GM19025 (cell line): ENCODE data around the gene TSPOAP1.
A peak's percentile ranks its signal among the peaks of the same experiment; 100 is the strongest.
"Not testable (repeated sequence)": the region's sequence is repeated elsewhere in the genome, so short reads cannot be mapped to it uniquely, and the experiment has no call there.

Experiments
- ATAC-seq: cut with Tn5 transposase; IDR thresholded peaks from one replicate; pipeline ENCODE4 v1.9.1; 2021; ENCODE audit warnings: mild to moderate bottlenecking, low read depth, moderate library complexity; ENCODE audit not compliant: unreplicated experiment

The TSPOAP1 gene

DNA sequence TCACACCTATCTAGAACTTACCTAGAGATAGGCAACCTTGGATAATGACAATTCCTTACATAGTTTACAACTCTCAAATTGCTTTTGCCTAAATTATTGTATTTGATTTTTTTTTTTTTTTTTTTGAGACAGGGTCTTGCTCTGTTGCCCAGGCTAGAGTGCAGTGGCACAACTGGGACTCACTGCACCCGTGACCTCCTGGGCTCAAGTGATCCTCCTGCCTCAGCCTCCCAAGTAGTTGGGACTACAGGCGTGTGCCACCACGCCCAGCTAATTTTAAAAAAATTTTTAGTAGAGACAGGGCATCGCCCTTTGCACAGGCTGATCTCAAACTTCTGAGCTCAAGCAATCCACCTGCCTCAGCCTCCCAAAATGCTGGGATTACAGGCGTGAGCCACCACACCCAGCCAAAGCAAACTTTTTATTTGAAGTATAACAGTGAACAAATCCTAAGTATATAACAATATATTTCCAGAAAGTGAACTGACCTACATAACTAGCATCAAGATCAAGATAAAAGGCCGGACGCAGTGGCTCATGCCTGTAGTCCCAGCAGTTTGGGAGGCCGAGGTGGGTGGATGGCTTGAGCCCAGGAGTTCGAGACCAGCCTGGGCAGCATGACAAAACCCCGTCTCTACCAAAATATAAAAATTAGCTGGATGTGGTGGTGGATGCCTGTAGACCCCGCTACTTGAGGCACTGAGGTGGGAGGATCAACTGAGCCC lies 12.7 kb upstream of the TSPOAP1 start:
- not testable (repeated sequence) for ATAC-seq

DNA sequence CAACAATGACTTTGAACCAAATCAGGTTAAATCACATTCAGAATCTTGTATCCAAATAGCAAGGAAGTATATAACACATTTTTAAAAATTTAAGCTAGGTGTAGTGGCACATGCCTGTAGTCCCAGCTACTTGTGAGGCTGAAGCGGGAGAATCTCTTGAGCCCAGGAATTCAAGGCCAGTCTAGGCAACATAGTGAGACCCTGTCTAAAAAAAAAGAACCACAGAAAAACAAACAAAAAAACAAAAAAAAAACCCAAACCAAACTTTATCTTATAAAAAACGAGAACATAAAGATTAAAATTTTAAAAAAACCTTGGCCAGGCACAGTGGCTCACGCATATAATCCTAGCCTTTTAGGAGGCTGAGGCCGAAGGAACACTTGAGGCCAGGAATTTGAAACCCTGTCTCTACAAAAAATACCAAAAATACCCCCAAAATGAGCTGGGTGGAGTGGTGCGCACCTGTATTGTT lies 11.8 kb upstream of the TSPOAP1 start:
- no peak for ATAC-seq

- ATAC-seq, result no peak
Measured at GRCh38 chr17:58339755-58340404, 11.3 kb upstream of the TSPOAP1 start.

- ATAC-seq, result peak; percentile 24
Measured at GRCh38 chr17:58338841-58339754, 10.5 kb upstream of the TSPOAP1 start.

DNA sequence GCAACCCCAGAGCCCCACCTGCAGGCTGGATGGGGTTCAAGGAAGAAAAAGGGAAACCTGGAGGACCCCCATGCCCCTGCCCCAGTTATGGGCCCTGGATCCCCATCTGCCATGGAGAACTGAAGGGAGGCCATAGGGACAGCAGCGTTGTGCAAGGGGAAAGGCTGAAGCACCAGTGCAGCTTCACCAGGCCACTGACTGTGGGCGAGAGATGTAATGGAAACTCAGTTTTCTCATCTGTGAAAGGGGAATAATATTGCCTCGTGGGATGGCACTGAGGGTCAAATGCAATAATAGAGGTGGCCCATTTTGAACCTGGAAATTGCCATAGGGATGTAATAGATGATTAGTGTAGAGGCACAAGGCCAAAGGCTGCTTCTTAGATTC lies 9.9 kb upstream of the TSPOAP1 start:
- ATAC-seq, result no peak

DNA sequence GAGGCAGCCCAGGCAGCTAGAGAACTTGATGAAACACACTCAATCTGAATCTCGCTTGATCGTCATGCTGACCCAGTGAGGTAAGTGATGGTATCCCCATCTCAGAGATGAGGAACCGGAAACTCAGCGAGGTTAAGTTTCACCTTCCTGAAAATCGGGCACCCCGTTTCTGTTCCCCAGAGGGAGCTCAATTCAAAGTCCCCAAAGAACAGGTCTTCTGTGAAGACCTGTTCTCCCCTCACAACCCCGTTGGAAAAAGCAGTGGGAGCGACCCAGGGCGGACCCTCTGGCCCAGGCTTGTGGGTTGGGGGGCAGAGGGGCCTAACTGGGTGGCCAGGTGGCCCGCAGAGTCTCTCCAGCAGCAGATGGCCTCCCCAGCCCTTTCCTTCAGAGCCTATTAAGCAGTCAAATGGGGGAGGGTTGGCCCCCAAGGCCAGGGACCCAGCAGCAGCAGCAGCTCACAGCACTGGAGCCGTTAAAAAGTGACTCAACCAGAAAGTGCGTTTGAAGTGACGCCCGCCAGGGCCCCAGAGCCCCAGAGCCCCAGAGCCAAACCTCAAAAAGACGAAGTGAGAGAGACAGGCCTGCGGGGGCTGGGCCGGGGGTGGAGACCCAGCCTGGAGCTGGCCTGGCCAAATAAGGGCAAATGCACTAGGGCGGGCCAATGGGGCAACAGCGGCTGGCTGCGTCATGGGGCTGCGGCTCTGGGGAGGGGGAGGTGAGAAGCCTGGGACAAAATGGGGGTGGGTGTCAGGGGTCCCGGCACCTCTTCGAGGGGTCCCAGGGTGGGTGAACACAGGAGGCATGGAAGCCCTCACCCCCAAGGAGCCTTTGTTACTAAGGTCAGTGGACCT lies 9.2 kb upstream of the TSPOAP1 start:
- peak; percentile 55 for ATAC-seq

DNA sequence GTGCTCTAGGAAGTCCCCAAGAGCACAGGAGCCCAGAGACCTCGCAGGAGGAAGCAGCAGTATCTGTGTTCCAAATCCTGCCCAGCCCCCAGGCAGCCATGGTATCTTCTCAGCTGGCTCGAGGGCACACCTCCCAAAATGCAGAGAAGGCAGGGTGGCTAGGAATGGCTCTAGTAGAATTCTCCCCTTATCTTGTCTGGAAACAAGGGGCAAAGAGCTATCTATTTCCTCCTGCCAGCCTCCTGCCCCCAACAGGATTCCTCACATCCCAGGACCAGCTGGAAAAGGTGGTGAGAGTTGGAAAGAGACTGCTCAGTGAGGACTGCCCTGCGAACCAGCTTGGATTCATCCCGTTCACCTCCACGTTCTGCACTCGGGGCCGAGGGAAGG lies 8.6 kb upstream of the TSPOAP1 start:
- ATAC-seq, result no peak

- ATAC-seq, result no peak
Measured at GRCh38 chr17:58336456-58337209, 8.0 kb upstream of the TSPOAP1 start.

- no peak for ATAC-seq
Measured at GRCh38 chr17:58335779-58336455, 7.3 kb upstream of the TSPOAP1 start.

DNA sequence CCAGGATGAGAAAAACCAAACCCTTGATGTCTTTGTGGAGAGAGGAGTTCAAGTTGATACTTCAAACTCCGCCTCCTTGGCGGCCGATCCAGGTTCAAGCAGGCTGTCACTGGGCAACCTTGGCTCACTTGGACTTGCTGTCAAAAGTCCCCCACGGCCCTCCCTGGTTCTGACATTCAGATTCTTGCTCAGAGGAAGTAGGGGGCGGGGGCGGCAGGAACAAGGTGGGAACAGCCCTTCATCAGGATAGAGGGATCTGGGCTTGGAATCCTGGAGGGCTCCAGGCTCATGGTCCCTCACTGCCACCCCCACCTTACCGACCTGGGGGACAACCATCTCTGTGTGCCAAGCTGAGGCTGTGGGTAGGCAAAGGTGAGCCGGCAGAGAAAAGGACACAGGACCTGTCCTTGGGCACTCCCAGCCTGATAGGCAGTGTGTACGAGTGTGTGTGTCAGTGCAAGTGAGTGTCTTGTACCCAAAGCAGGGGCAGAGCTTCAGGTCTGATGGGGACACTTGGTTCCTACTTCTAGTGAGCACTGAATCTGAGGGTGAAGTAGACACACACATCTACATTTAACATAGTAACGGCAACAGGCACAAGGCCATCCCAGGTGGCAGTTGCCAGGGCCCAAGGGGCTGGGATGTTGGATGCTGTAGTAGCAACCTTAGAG lies 6.6 kb upstream of the TSPOAP1 start:
- ATAC-seq, result no peak

GRCh38 chr17:58334661-58335060 lies 6.1 kb upstream of the TSPOAP1 start:
- no peak for ATAC-seq

DNA sequence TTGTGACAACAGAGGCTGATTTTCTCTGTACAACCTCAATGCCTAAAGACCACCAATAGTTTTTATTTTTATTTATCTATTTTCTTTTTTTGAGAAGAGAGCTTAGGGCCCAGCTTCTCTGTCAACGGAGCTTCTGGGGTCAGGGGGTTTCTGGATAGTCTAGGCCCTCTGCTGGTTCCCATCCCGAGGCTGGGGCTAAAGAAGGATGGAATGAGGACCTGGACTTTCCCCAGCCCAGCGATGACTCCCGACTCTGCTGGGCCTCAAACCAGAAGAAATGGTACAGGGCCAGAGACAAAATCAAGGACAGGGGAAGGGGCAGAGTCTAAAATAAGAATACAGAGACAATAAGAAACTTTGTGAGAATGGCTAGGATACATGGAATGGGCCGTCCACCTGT lies 5.7 kb upstream of the TSPOAP1 start:
- no peak for ATAC-seq

DNA sequence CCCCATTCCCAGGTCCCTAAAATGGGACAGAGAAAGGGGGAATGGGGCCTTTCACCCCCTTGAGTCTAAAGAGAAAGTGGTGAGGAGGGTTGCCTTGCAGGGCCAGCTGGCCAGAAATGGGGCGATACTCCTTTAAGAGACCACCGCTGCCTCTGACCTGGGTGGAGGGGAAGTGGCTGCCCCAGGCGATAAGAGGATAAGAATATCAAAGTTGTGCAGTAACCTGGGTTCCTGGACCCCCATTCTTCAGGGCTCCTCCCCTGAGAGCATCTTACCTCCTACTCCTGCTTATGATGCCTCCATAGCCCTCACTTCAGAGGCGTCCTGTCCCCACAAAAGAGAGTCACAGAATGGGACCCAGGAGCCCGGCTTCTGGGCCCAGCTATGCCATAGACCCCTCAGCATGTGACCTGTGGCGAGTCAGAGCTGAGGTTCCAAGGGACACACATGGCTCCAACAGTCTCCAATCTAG lies 5.2 kb upstream of the TSPOAP1 start:
- ATAC-seq, result no peak

DNA sequence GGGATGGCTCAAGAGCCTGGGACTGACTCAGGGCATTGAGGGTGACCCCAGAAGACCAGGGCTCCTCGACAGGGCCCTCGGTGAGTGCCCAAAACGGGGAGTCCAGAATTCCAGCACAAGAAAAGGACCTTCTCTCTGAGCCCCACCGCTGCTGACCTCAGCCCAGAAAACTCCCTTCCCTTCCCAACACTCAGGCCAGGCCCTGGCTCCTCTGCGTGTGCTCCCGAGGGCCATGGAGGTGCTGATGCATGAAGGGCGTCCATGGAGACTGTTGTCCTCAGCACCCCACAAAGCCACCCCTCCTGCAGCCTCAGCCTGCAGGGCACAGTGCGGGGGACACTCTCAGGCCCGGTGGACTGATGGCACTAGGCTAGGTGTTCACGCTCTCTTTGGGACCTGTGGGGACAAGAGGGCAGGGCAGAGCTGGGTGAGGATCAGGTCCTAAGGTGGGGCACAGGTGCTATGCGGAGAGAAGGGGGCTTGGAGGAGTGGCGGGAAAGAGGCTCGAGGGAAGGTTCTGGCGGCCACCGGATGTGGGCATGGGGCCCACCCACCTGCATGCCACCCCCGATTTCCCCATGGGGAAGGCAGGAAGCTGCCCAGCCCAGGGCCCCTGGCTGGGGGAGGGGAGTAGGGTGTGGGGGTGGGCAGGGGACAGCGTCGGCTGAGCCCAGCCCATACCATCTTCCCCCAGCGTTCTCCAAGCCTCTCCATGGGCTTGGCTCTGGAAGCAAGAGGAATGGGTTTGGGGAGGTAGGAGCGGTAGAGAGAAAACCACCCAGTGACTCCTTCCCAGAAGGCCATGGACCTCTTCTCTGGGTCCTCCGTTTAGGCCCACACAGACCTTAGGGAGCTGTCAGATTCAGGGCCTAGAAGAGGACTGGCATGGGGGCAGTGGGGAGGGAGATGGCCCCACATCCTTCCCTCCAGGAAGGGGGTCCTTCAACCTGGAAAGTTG lies 4.5 kb upstream of the TSPOAP1 start:
- ATAC-seq, result no peak

DNA sequence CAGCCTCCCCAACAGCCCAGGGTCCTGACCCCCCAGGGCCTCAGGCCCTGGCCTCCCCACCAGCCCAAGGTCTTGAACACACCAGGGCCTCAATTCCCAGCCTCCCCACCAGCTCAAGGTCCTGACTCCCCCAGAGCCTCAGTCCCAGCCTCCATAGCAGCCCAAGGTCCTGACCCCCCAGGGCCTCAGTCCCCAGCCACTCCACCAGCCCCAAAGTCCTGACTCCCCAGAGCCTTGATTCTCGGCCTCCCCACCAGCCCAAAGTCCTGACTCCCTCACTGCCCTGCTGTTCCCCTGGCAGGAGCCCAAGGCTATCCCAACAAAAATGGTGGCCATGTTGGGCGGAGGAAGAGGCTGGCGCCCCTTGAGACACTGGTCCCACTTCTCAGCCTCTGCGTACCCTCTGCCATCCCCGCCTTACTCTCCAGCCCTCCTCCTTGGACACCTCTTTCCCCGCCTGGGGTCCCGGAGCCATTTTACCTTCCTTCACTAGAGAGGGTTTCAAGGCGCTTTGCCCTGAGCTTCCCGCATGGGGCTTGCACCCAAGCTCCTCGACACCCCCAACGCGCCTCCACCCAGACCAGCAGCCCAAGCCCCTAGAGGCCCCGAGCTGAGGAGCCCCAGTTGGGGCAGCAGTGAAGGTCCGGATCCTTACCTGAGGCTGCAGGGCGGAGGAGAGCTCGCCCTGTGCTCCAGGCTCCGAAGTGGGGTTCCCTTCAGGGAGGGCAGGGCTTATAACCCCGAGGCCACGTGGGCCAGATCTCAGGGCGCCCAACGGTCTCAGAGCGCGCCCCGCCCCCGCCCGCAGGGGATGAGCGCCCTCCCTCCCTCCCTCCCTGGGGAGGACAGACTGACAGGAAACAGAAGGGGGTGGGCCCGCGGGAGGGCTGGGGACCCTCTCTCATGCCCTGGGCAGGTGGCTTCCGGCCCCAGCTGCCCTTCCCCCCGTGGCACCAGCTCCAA lies 3.5 kb upstream of the TSPOAP1 start:
- peak; percentile 19 for ATAC-seq
